ENCODE measurements around the gene UAP1L1.

DNA sequence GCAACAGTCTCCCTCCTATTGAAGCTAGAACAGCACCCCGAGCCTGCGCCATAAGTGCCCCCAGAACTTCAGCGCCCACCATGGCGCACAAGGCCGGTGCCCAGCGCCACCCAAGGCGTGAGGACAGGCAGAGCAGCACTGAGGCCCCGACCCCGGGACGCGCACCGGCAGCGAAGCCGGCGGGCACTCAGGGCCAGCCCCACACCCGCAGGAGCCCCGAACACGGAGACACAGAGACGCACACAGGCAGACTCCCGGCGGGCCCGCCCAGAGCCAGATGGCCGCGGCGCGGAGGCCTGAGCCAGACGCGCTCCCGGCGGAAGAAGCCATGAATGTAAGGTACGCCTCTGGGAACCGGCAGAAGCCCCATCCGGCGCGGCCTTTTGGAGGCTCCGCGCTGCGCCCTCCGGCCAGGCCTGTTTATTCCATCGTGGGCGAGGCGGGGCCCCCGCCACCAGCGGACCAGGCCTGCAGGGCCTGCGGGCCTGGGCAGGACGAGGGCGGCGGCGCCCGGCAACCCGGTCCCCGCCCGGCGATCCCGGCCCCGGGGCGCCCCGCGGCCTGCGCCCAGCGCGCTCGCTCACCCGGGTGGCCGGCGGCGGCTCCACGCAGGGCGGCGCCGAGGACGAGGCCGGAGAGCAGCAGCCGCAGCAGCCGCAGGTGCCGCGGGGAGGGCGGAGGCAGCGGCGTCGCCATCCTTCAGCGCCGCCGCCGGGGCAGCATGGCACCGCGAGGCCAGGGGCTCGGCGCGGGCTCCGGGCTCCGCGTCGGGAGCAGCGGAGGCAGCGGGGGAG is 31.8 kb upstream of the UAP1L1 start:
- TF ChIP-seq, protein P1, sequence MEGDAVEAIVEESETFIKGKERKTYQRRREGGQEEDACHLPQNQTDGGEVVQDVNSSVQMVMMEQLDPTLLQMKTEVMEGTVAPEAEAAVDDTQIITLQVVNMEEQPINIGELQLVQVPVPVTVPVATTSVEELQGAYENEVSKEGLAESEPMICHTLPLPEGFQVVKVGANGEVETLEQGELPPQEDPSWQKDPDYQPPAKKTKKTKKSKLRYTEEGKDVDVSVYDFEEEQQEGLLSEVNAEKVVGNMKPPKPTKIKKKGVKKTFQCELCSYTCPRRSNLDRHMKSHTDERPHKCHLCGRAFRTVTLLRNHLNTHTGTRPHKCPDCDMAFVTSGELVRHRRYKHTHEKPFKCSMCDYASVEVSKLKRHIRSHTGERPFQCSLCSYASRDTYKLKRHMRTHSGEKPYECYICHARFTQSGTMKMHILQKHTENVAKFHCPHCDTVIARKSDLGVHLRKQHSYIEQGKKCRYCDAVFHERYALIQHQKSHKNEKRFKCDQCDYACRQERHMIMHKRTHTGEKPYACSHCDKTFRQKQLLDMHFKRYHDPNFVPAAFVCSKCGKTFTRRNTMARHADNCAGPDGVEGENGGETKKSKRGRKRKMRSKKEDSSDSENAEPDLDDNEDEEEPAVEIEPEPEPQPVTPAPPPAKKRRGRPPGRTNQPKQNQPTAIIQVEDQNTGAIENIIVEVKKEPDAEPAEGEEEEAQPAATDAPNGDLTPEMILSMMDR (IDR thresholded peaks at IDR 0.05), result no peak
- no peak for TF ChIP-seq POLR2AphosphoS5 (IDR thresholded peaks at IDR 0.05)
- TF ChIP-seq POLR2A (IDR thresholded peaks at IDR 0.05), result no peak
- no peak for TF ChIP-seq EP300 (IDR thresholded peaks at IDR 0.05)

Measured in suprapubic skin (tissue), 4 donors.